ENCODE data around the gene MYO10.

The MYO10 gene

DNA sequence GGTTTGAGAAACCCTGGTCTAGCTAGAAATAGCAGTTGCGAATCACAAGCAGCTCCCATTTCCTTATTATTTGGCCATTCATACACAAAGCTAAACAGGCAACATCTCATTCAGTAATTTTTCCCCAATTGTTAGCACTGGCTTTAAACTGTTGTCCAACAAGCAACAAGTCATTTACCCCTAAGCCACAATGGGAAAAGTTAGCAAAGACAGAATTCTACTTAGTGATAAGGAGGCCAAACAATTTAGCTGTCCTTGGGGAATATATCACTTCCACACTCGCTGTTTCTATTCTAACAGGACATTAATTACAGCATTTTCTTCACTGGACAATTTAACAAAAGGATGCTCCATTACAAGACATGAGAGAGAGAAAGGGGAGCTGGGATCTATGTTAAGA, 2.8 kb downstream of the MYO10 start:
- TF ChIP-seq ZNF274 (IDR thresholded peaks at IDR 0.05; ENCODE audit: low read depth, low read length) (no peak), SUZ12 (IDR thresholded peaks at IDR 0.05; ENCODE audit: extremely low read depth, insufficient read depth, insufficient read length) (no peak), YY1 (IDR thresholded peaks at IDR 0.05; ENCODE audit: insufficient read depth, insufficient read length) (no peak)
- H3K9me3 ChIP-seq (ENCODE audit: insufficient read depth, low read length): no peaks in the 10 kb centered on the region
- no peak overlapping the region for H3K9ac ChIP-seq (ENCODE audit: insufficient read length, low read depth)
- peaks cover 4% of the 10 kb centered on the region for H3K4me1 ChIP-seq (ENCODE audit: insufficient read depth, insufficient read length)
- peaks cover 6% of the 10 kb centered on the region for H3K36me3 ChIP-seq (ENCODE audit: insufficient read depth, insufficient read length, low read length)
- no peak for DNase-seq (ENCODE audit: low read depth, low spot score)
- peak overlapping the region; percentile 9 for H3K4me3 ChIP-seq (ENCODE audit: insufficient read length, low read depth)
- H3K27me3 ChIP-seq (ENCODE audit: insufficient read depth, insufficient read length): peaks cover 46% of the 10 kb centered on the region

DNA sequence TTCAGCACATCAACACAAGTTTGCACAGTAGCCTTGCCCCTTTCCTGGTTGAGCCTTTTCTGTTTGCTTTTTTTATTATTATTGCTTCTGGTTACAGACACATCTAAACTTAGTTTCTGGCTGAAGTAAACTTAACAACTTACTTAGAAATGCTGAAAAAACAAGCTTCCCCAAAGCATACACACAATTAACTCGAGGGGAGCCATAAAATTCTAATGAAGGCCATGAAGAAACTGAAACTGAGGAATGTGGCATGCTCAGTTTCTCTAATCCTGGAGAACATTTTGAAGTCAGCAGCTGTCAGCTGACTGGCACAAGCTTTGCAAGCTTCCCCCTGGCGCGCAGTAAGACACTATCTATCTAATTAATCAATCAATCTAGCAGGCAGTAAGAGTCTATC, 3.7 kb downstream of the MYO10 start:
- H3K4me3 ChIP-seq (ENCODE audit: insufficient read length, low read depth): no peak overlapping the region
- DNase-seq (ENCODE audit: low read depth, low spot score): no peak

DNA sequence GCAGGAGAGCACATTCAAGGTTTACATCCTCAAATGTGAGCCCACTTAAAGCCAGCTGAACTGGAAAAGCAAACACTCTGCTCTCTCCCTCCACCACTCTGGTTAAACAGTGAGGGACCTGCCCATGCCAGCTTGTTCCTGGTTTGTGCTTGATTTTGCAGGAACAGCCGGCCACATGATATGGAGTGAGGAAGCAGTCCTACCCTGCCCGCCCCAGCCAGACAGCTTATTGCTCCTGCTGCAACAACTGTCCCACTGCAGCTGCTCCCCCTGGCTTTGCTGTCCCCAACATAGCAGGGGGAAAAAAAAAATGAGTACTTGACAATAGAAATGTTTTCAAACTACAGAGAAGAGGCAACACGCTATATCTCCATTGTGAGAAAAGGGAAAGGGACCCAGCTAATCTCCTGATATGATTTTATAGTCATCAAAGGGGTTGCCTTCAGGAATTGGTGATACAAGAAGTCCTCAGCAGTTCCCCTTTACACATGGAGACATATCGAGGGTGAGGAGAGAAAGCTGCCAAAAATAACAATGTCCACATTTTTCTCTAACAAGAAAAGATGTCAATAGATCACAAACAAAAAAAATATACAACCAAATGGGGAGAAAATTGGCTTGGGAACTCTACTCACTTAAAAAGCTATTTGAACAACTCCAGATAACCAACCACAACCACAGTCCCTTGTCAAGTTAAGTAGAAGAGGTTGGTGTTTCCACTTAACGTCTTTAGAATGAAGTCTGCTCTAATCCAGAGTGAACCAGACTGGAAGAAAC, 4.6 kb downstream of the MYO10 start:
- H3K27me3 ChIP-seq (ENCODE audit: insufficient read depth, insufficient read length): peaks cover 28% of the 10 kb centered on the region
- DNase-seq (ENCODE audit: low read depth, low spot score): no peak
- H3K4me1 ChIP-seq (ENCODE audit: insufficient read depth, insufficient read length): peaks cover 4% of the 10 kb centered on the region
- H3K9me3 ChIP-seq (ENCODE audit: insufficient read depth, low read length): no peaks in the 10 kb centered on the region
- no peak overlapping the region for H3K4me3 ChIP-seq (ENCODE audit: insufficient read length, low read depth)
- no peak for TF ChIP-seq YY1 (IDR thresholded peaks at IDR 0.05; ENCODE audit: insufficient read depth, insufficient read length)
- TF ChIP-seq ZNF274 (IDR thresholded peaks at IDR 0.05; ENCODE audit: low read depth, low read length): no peak
- no peak for TF ChIP-seq SUZ12 (IDR thresholded peaks at IDR 0.05; ENCODE audit: extremely low read depth, insufficient read depth, insufficient read length)
- no peak overlapping the region for H3K9ac ChIP-seq (ENCODE audit: insufficient read length, low read depth)
- H3K36me3 ChIP-seq (ENCODE audit: insufficient read depth, insufficient read length, low read length): peaks cover 6% of the 10 kb centered on the region

More for the DNA sequence above, 3.7 kb downstream of the MYO10 start:
- Histone ChIP-seq H3K9me3 (ENCODE audit: insufficient read depth, low read length) (no peaks in the 10 kb centered on the region), H3K9ac (ENCODE audit: insufficient read length, low read depth) (no peak overlapping the region), H3K27me3 (ENCODE audit: insufficient read depth, insufficient read length) (peaks cover 37% of the 10 kb centered on the region), H3K4me1 (ENCODE audit: insufficient read depth, insufficient read length) (peaks cover 4% of the 10 kb centered on the region), H3K36me3 (ENCODE audit: insufficient read depth, insufficient read length, low read length) (peaks cover 6% of the 10 kb centered on the region)
- TF ChIP-seq YY1 (IDR thresholded peaks at IDR 0.05; ENCODE audit: insufficient read depth, insufficient read length): no peak
- no peak for TF ChIP-seq ZNF274 (IDR thresholded peaks at IDR 0.05; ENCODE audit: low read depth, low read length)
- TF ChIP-seq SUZ12 (IDR thresholded peaks at IDR 0.05; ENCODE audit: extremely low read depth, insufficient read depth, insufficient read length): no peak

DNA sequence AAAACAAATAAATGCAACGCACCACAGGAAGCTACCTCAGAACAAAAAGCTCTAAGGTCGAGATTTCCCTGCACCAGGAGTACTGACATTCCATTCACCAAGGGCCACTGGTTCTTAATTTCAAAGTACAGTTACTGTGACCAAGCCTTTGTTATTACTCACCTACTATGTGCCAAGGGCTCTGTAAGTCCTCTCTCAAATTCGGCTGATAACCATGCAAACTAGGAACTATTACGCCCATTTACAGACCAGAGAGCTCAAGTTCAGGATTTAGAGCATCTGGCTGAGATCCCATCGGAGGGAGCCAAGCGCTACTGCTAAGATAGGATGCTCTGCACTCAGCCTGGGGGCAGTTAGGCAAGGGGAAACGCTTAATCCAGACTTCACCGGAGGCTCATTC, 5.6 kb downstream of the MYO10 start:
- Histone ChIP-seq H3K4me1 (ENCODE audit: insufficient read depth, insufficient read length) (peaks cover 4% of the 10 kb centered on the region), H3K4me3 (ENCODE audit: insufficient read length, low read depth) (no peak overlapping the region), H3K9ac (ENCODE audit: insufficient read length, low read depth) (no peak overlapping the region), H3K9me3 (ENCODE audit: insufficient read depth, low read length) (no peaks in the 10 kb centered on the region), H3K27me3 (ENCODE audit: insufficient read depth, insufficient read length) (peaks cover 26% of the 10 kb centered on the region), H3K36me3 (ENCODE audit: insufficient read depth, insufficient read length, low read length) (peaks cover 6% of the 10 kb centered on the region)
- DNase-seq (ENCODE audit: low read depth, low spot score): no peak
- no peak for TF ChIP-seq SUZ12 (IDR thresholded peaks at IDR 0.05; ENCODE audit: extremely low read depth, insufficient read depth, insufficient read length)
- TF ChIP-seq ZNF274 (IDR thresholded peaks at IDR 0.05; ENCODE audit: low read depth, low read length): no peak
- no peak for TF ChIP-seq YY1 (IDR thresholded peaks at IDR 0.05; ENCODE audit: insufficient read depth, insufficient read length)

DNA sequence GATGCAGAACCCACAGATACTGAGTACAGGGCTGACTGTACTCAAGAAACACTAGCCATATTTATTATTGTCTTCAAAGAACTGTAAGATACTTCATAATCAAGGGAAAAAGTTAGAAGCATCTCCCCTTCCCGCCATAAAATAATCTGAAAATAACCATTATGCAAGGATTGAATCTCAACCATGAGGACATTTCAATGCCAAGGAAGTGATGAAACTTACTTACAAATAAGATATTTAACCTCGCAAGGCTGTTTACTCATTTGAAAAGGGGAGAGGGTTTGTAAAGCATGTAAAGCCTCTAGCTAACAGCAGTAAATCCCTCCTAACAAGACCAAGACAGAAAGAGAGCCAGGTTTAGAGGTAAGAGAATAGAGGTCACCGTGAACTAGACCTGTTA, 6.3 kb downstream of the MYO10 start:
- Histone ChIP-seq H3K4me1 (ENCODE audit: insufficient read depth, insufficient read length) (peaks cover 4% of the 10 kb centered on the region), H3K4me3 (ENCODE audit: insufficient read length, low read depth) (no peak overlapping the region), H3K36me3 (ENCODE audit: insufficient read depth, insufficient read length, low read length) (peaks cover 6% of the 10 kb centered on the region), H3K27me3 (ENCODE audit: insufficient read depth, insufficient read length) (peaks cover 19% of the 10 kb centered on the region), H3K9me3 (ENCODE audit: insufficient read depth, low read length) (no peaks in the 10 kb centered on the region), H3K9ac (ENCODE audit: insufficient read length, low read depth) (no peak overlapping the region)
- DNase-seq (ENCODE audit: low read depth, low spot score): no peak
- no peak for TF ChIP-seq SUZ12 (IDR thresholded peaks at IDR 0.05; ENCODE audit: extremely low read depth, insufficient read depth, insufficient read length)
- no peak for TF ChIP-seq YY1 (IDR thresholded peaks at IDR 0.05; ENCODE audit: insufficient read depth, insufficient read length)
- TF ChIP-seq ZNF274 (IDR thresholded peaks at IDR 0.05; ENCODE audit: low read depth, low read length): no peak

DNA sequence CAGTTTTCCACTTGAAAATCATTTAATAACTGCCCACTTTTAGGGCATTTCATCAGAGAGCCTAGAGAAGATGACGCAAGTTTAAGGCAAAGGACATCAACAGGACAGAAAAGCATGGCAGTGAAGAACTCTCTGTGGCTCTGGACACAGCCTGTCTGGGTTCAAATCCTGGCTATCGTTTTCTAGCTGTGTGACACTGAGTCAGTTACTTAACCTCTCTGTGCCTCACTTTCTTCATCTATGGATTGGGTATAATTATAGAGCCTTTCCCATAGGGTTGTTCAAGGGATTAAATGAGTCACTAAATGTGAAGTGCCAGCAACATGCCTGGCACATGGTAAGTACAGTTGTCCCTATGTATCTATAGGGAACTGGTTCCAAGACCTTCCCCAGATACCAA, 6.7 kb downstream of the MYO10 start:
- Histone ChIP-seq H3K4me1 (ENCODE audit: insufficient read depth, insufficient read length) (peaks cover 4% of the 10 kb centered on the region), H3K4me3 (ENCODE audit: insufficient read length, low read depth) (no peak overlapping the region), H3K9ac (ENCODE audit: insufficient read length, low read depth) (no peak overlapping the region), H3K9me3 (ENCODE audit: insufficient read depth, low read length) (no peaks in the 10 kb centered on the region), H3K27me3 (ENCODE audit: insufficient read depth, insufficient read length) (peaks cover 14% of the 10 kb centered on the region), H3K36me3 (ENCODE audit: insufficient read depth, insufficient read length, low read length) (peaks cover 6% of the 10 kb centered on the region)
- TF ChIP-seq YY1 (IDR thresholded peaks at IDR 0.05; ENCODE audit: insufficient read depth, insufficient read length) (no peak), ZNF274 (IDR thresholded peaks at IDR 0.05; ENCODE audit: low read depth, low read length) (no peak), SUZ12 (IDR thresholded peaks at IDR 0.05; ENCODE audit: extremely low read depth, insufficient read depth, insufficient read length) (no peak)
- no peak for DNase-seq (ENCODE audit: low read depth, low spot score)

DNA sequence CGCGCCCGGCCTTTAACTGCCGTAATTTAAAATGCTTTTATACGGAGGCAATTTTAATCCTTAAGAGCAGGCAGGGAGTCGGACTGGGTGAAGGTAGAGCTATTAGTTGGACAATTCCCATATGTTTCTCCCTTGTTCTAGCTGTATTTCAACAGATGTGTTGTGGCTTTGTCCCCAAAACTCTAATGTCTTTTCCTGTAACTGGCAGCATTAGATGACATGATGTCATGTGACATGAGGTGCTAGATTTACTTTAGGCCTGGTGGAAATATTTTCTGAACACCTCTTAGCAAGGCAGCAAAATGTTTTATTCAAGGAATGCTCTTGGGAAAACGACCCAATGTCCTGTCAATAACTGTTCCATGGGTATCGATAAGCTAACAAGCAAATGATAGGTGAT, 8.5 kb downstream of the MYO10 start:
- H3K9ac ChIP-seq (ENCODE audit: insufficient read length, low read depth): no peak overlapping the region
- no peak for DNase-seq (ENCODE audit: low read depth, low spot score)
- peaks cover 4% of the 10 kb centered on the region for H3K36me3 ChIP-seq (ENCODE audit: insufficient read depth, insufficient read length, low read length)
- H3K27me3 ChIP-seq (ENCODE audit: insufficient read depth, insufficient read length): peaks cover 4% of the 10 kb centered on the region
- no peak for TF ChIP-seq SUZ12 (IDR thresholded peaks at IDR 0.05; ENCODE audit: extremely low read depth, insufficient read depth, insufficient read length)
- TF ChIP-seq ZNF274 (IDR thresholded peaks at IDR 0.05; ENCODE audit: low read depth, low read length): no peak
- TF ChIP-seq YY1 (IDR thresholded peaks at IDR 0.05; ENCODE audit: insufficient read depth, insufficient read length): no peak
- peaks cover 4% of the 10 kb centered on the region for H3K4me1 ChIP-seq (ENCODE audit: insufficient read depth, insufficient read length)
- H3K4me3 ChIP-seq (ENCODE audit: insufficient read length, low read depth): no peak overlapping the region
- no peaks in the 10 kb centered on the region for H3K9me3 ChIP-seq (ENCODE audit: insufficient read depth, low read length)
